ENCODE results near the gene P2RX3. TPM values are rescaled to one million over a fixed set of nuclear protein-coding genes. Genes with fewer than 3 reads are reported as not detected.
"Not testable (repeated sequence)": the region's sequence is repeated elsewhere in the genome, so short reads cannot be mapped to it uniquely, and the experiment has no call there.

Gene P2RX3
- total RNA-seq, 4 donors from 2014 or later, result not detected

DNA sequence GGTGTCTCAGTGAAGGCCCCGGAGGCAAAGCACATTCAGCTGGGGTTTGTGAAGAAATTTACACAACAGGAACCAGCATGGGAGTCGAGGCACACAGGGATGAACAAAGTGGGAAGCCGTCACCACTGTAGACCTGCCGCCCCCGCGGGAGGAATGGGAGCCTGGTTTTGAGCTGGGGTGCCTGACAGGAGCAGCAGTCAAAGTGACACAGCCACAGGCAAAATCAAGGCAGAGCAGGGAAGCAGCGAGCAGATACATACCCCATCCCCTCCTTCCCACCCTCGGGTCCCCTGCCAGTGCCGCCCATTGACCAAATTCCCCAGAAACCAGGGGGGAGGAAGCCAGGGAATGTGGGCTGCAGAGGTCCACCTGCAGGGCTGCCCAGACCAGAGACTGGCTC is 20.8 kb downstream of the P2RX3 start:
- Histone ChIP-seq H3K9me3 (no peaks in the 10 kb centered on the region), H3K27me3 (no peaks in the 10 kb centered on the region), H3K27ac (no peak overlapping the region), H3K4me1 (peaks cover 0 to 20% (median 10%) of the 10 kb centered on the region in 3 donors), H3K4me3 (no peak overlapping the region), H3K36me3 (no peaks in the 10 kb centered on the region)
- no peak for DNase-seq
- WGBS, 2 donors, result 78 to 80% methylated on average over 5 to 8 of the region's 9 CpGs
- intact Hi-C loops (cut with DNase I), result no loop called here
- TF ChIP-seq POLR2A (IDR thresholded peaks at IDR 0.05), result no peak
- TF ChIP-seq, protein P1, sequence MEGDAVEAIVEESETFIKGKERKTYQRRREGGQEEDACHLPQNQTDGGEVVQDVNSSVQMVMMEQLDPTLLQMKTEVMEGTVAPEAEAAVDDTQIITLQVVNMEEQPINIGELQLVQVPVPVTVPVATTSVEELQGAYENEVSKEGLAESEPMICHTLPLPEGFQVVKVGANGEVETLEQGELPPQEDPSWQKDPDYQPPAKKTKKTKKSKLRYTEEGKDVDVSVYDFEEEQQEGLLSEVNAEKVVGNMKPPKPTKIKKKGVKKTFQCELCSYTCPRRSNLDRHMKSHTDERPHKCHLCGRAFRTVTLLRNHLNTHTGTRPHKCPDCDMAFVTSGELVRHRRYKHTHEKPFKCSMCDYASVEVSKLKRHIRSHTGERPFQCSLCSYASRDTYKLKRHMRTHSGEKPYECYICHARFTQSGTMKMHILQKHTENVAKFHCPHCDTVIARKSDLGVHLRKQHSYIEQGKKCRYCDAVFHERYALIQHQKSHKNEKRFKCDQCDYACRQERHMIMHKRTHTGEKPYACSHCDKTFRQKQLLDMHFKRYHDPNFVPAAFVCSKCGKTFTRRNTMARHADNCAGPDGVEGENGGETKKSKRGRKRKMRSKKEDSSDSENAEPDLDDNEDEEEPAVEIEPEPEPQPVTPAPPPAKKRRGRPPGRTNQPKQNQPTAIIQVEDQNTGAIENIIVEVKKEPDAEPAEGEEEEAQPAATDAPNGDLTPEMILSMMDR (IDR thresholded peaks at IDR 0.05), result no peak

DNA sequence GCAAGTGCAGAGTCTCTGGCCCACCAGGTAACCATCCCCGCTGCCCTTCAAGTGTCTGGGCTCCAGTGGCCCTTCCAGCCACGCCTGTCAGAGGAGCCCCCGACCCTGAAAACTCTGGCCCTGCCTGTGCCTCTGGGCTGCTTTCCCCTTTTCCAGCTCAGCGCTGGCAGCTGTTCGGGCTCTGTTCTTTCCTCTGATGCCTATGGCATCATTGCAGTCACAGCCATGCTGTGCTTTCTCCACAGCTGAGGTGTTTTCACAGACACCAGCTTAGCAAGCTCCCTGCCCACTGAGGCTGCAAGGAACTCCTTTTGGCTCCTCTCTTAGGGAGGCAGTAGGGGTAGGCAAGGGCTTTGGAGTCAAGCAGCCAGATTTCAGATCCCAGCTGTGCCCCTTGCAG is 21.2 kb downstream of the P2RX3 start:
- no peaks in the 10 kb centered on the region for H3K36me3 ChIP-seq
- intact Hi-C loops (cut with DNase I), result no loop called here
- no peak overlapping the region for H3K27ac ChIP-seq
- DNase-seq, result no peak
- H3K27me3 ChIP-seq, result no peaks in the 10 kb centered on the region
- H3K4me1 ChIP-seq, result peaks cover 0 to 16% (median 10%) of the 10 kb centered on the region in 3 donors
- 78 to 90% methylated on average over 2 to 5 of the region's 5 CpGs for WGBS, 2 donors
- H3K4me3 ChIP-seq, result no peak overlapping the region
- no peak for TF ChIP-seq POLR2A (IDR thresholded peaks at IDR 0.05)
- TF ChIP-seq, protein P1 (IDR thresholded peaks at IDR 0.05), result no peak
- H3K9me3 ChIP-seq, result no peaks in the 10 kb centered on the region

GRCh38 chr11:57359896-57360690 is 21.9 kb downstream of the P2RX3 start:
- Histone ChIP-seq H3K36me3 (no peaks in the 10 kb centered on the region), H3K27me3 (no peaks in the 10 kb centered on the region), H3K27ac (no peak overlapping the region), H3K9me3 (no peaks in the 10 kb centered on the region), H3K4me3 (no peak overlapping the region), H3K4me1 (peaks cover 0 to 15% (median 10%) of the 10 kb centered on the region in 3 donors)
- no peak for DNase-seq
- intact Hi-C loops (cut with DNase I), result no loop called here
- no peak for TF ChIP-seq POLR2A (IDR thresholded peaks at IDR 0.05)
- TF ChIP-seq, protein P1 (IDR thresholded peaks at IDR 0.05), result no peak
- WGBS, 2 donors, result 88 to 91% methylated on average over 7 to 9 of the region's 9 CpGs

DNA sequence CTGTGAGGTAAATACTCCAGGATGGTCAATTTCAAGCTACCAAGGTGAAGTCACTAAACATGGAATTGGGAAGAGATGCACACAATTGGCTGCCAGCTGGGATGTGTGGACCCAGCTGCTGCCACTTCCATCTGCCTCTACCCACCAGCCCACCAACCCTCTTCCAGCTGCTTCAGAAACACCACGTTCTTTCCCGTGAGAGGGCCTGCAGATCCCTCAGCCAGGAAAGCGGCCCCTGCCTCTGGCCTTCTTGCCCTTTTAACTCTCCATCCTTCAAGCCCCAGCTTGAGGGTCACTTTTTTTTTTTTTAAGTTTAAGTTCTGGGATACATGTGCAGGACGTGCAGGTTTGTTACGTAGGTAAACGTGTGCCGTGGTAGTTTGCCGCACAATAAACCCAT is 22.8 kb downstream of the P2RX3 start:
- TF ChIP-seq, protein P1 (IDR thresholded peaks at IDR 0.05), result no peak
- no peak for TF ChIP-seq POLR2A (IDR thresholded peaks at IDR 0.05)
- Histone ChIP-seq H3K4me3 (no peak overlapping the region), H3K4me1 (peaks cover 0 to 15% (median 10%) of the 10 kb centered on the region in 3 donors), H3K27ac (no peak overlapping the region), H3K9me3 (no peaks in the 10 kb centered on the region), H3K27me3 (no peaks in the 10 kb centered on the region), H3K36me3 (no peaks in the 10 kb centered on the region)
- 85 to 88% methylated on average over 8 of the region's 8 CpGs for WGBS, 2 donors
- intact Hi-C loops (cut with DNase I), result no loop called here
- no peak for DNase-seq

GRCh38 chr11:57361420-57361819 is 23.3 kb downstream of the P2RX3 start:
- H3K27ac ChIP-seq; H3K27me3 ChIP-seq; H3K4me3 ChIP-seq; H3K36me3 ChIP-seq; H3K9me3 ChIP-seq; DNase-seq; intact Hi-C loops (cut with DNase I): not testable (repeated sequence)
- H3K4me1 ChIP-seq, result peaks cover 0 to 15% (median 10%) of the 10 kb centered on the region in 3 donors
